CD14-positive monocyte (primary cell): ENCODE results near the gene TOB2. TPM values are rescaled to one million over a fixed set of nuclear protein-coding genes. Genes with fewer than 3 reads are reported as not detected.

Experiments
- DNase-seq, 3 donors: peaks; one replicate each; pipeline ENCODE4 v3.0.0-alpha.2; 2011 to 2022
- H2AFZ ChIP-seq: 2 replicates; pipeline ENCODE4 v1.6.0; 2012; ENCODE audit warnings: mild to moderate bottlenecking, low read depth, low read length, inconsistent platforms; ENCODE audit not compliant: insufficient read depth, poor library complexity, severe bottlenecking
- H3K27ac ChIP-seq, 2 donors: 1 replicate in 1 of 2; 2 replicates in 1 of 2; pipeline ENCODE4 v1.5.1; 2012 to 2013; ENCODE audit warnings: low read length in 2 of 2, control low read depth in 1 of 2, inconsistent platforms in 1 of 2, low read depth in 1 of 2, mild to moderate bottlenecking in 1 of 2
- H3K27me3 ChIP-seq, 2 donors: one replicate each; pipeline versions ENCODE4 v1.6.0 to v1.6.1; 2011 to 2013; ENCODE audit warnings: low read length in 2 of 2; ENCODE audit not compliant: control insufficient read depth in 2 of 2, insufficient read depth in 2 of 2
- H3K36me3 ChIP-seq, 2 donors: replicated peaks in 1 of 2; 1 replicate in 1 of 2; 2 replicates in 1 of 2; pipeline versions ENCODE4 v1.5.1 to v1.6.1; 2012 to 2013; ENCODE audit warnings: low read length in 2 of 2, control low read depth in 1 of 2, inconsistent platforms in 1 of 2, mild to moderate bottlenecking in 1 of 2; ENCODE audit not compliant: insufficient read depth in 2 of 2, control insufficient read depth in 1 of 2
- H3K4me1 ChIP-seq, 2 donors: 1 replicate in 1 of 2; 2 replicates in 1 of 2; pipeline versions ENCODE4 v1.5.1 to v1.6.1; 2012 to 2013; ENCODE audit warnings: low read length in 2 of 2, control low read depth in 1 of 2, inconsistent platforms in 1 of 2, mild to moderate bottlenecking in 1 of 2, moderate library complexity in 1 of 2; ENCODE audit not compliant: insufficient read depth in 2 of 2, control insufficient read depth in 1 of 2
- H3K4me2 ChIP-seq: replicated peaks from 2 replicates; pipeline ENCODE3; 2012; ENCODE audit warnings: low read length, moderate library complexity, mild to moderate bottlenecking; ENCODE audit not compliant: poor library complexity, severe bottlenecking; ENCODE audit errors: extremely low read depth
- H3K4me3 ChIP-seq, 3 experiments: fragments of 200-600 bp in 1 of 3; sonication (generic) in 1 of 3; replicated peaks in 1 of 3; 1 replicate in 2 of 3; 2 replicates in 1 of 3; pipeline ENCODE4 v1.5.1; 2011 to 2013; ENCODE audit warnings: low read length in 3 of 3, mild to moderate bottlenecking in 3 of 3, control low read depth in 2 of 3, low read depth in 2 of 3, inconsistent platforms in 1 of 3, moderate library complexity in 1 of 3
- H3K79me2 ChIP-seq: 2 replicates; pipeline ENCODE4 v1.6.0; 2012; ENCODE audit warnings: mild to moderate bottlenecking, control low read depth, inconsistent platforms, low read length, moderate library complexity; ENCODE audit not compliant: insufficient read depth
- H3K9ac ChIP-seq: 2 replicates; pipeline ENCODE4 v1.6.0; 2017; ENCODE audit warnings: low read length, mild to moderate bottlenecking; ENCODE audit not compliant: insufficient read depth, poor library complexity, severe bottlenecking
- H3K9me3 ChIP-seq, 2 donors: replicated peaks in 1 of 2; 1 replicate in 1 of 2; 2 replicates in 1 of 2; pipeline versions ENCODE4 v1.5.1 to v1.6.1; 2012 to 2013; ENCODE audit warnings: low read length in 2 of 2, control low read depth in 1 of 2; ENCODE audit not compliant: control insufficient read depth in 1 of 2, insufficient read depth in 1 of 2
- H4K20me1 ChIP-seq: 2 replicates; pipeline ENCODE4 v1.6.0; 2012; ENCODE audit warnings: mild to moderate bottlenecking, low read length, control low read depth, moderate library complexity; ENCODE audit not compliant: insufficient read depth
- H3K27ac Mint-ChIP-seq, 7 donors: one replicate each; pipeline ENCODE4 v1.8.0; 2020; ENCODE audit warnings: mild to moderate bottlenecking in 7 of 7, mixed read lengths in 7 of 7, moderate library complexity in 6 of 7, inconsistent platforms in 2 of 7
- H3K27me3 Mint-ChIP-seq, 3 donors: one replicate each; pipeline ENCODE4 v1.8.0; 2021 to 2022; ENCODE audit warnings: low read depth in 3 of 3, mild to moderate bottlenecking in 3 of 3, mixed read lengths in 3 of 3, moderate library complexity in 3 of 3, inconsistent platforms in 1 of 3
- H3K36me3 Mint-ChIP-seq, 2 donors: one replicate each; pipeline ENCODE4 v1.8.0; 2020; ENCODE audit warnings: mixed read lengths in 2 of 2, inconsistent platforms in 1 of 2, mild to moderate bottlenecking in 1 of 2
- H3K4me1 Mint-ChIP-seq: one replicate; pipeline ENCODE4 v1.8.0; 2020; ENCODE audit warnings: mild to moderate bottlenecking, mixed read lengths
- H3K4me3 Mint-ChIP-seq, 2 donors: one replicate each; pipeline ENCODE4 v1.8.0; 2020; ENCODE audit warnings: mild to moderate bottlenecking in 2 of 2, mixed read lengths in 2 of 2, moderate library complexity in 1 of 2
- H3K9me3 Mint-ChIP-seq, 7 donors: one replicate each; pipeline ENCODE4 v1.8.0; 2020 to 2022; ENCODE audit warnings: mixed read lengths in 7 of 7, mild to moderate bottlenecking in 6 of 7, moderate library complexity in 6 of 7, inconsistent platforms in 2 of 7
- CTCF ChIP-seq: fragments of 200-600 bp; IDR thresholded peaks from one replicate; pipeline ENCODE4 v1.8.0; 2022; ENCODE audit warnings: antibody characterized with exemption, mild to moderate bottlenecking
- WGBS: methylation state at CpG from one replicate; pipeline ENCODE4 v1.1.5; 2013; ENCODE audit warnings: missing lambda C conversion rate; ENCODE audit not compliant: insufficient coverage; 5-methylcytosine and 5-hydroxymethylcytosine counted together
- intact Hi-C, 2 donors: fragments of 100-400 bp; cut with micrococcal nuclease; formaldehyde crosslinking; loops; one replicate each; pipeline versions ENCODE4 v1.15.0 to v1.15.1; 2023
- polyA plus RNA-seq, 3 donors: library from polyadenylated mRNA; depleted of rRNA in 1 of 3; unstranded in 2 of 3; stranded (reverse) in 1 of 3; fragments of 300-500 nt in 2 of 3; fragments of >200 nt in 1 of 3; fragmentation: Illumina TruSeq in 2 of 3; gene quantifications; 1 replicate in 2 of 3; 2 replicates in 1 of 3; pipeline ENCODE4 v1.2.3, GENCODE V29; 2012 to 2021

The TOB2 gene
- polyA plus RNA-seq, 3 donors = 7.0 to 40.4 (median 11.5) TPM

- Mint-ChIP-seq H3K4me1 (peaks cover 14% of the 10 kb centered on the region), H3K9me3 (no peaks in the 10 kb centered on the region), H3K27ac (no peak overlapping the region), H3K27me3 (no peaks in the 10 kb centered on the region), H3K4me3 (no peak overlapping the region), H3K36me3 (peaks cover 28 to 41% of the 10 kb centered on the region in 2 donors)
- H3K4me1 ChIP-seq = peaks cover 0 to 3% of the 10 kb centered on the region in 2 donors
- intact Hi-C loops = no loop called here
- H3K36me3 ChIP-seq = peaks cover 0 to 28% of the 10 kb centered on the region in 2 donors
- no peak overlapping the region for H3K9ac ChIP-seq
- no peaks in the 10 kb centered on the region for H3K27me3 ChIP-seq
- H3K79me2 ChIP-seq = peaks cover 95% of the 10 kb centered on the region
- DNase-seq = no peak
- peaks cover 96% of the 10 kb centered on the region for H4K20me1 ChIP-seq
- no peaks in the 10 kb centered on the region for H3K9me3 ChIP-seq
- TF ChIP-seq CTCF = no peak
- H3K27ac ChIP-seq = no peak overlapping the region
- H3K4me3 ChIP-seq = no peak overlapping the region
- H2AFZ ChIP-seq = no peak overlapping the region
- H3K4me2 ChIP-seq = no peak overlapping the region
- 100% methylated on average over 2 of the region's 4 CpGs for WGBS
Measured at GRCh38 chr22:41488076-41488475, 41.5 kb upstream of the TOB2 start.

GRCh38 chr22:41487037-41487935 is 40.7 kb upstream of the TOB2 start:
- Histone ChIP-seq H3K9me3 (no peaks in the 10 kb centered on the region), H2AFZ (no peak overlapping the region), H3K79me2 (peaks cover 96% of the 10 kb centered on the region), H3K27ac (no peak overlapping the region), H3K4me3 (no peak overlapping the region), H3K36me3 (peaks cover 0 to 28% of the 10 kb centered on the region in 2 donors), H3K4me1 (peaks cover 5 to 7% of the 10 kb centered on the region in 2 donors), H4K20me1 (peaks cover 96% of the 10 kb centered on the region), H3K27me3 (no peaks in the 10 kb centered on the region), H3K9ac (no peak overlapping the region), H3K4me2 (no peak overlapping the region)
- no peak overlapping the region for H3K27ac Mint-ChIP-seq
- peaks cover 28 to 38% of the 10 kb centered on the region in 2 donors for H3K36me3 Mint-ChIP-seq
- H3K9me3 Mint-ChIP-seq = no peaks in the 10 kb centered on the region
- peaks cover 20% of the 10 kb centered on the region for H3K4me1 Mint-ChIP-seq
- DNase-seq = no peak
- intact Hi-C loops = no loop called here
- H3K4me3 Mint-ChIP-seq = no peak overlapping the region
- no peaks in the 10 kb centered on the region for H3K27me3 Mint-ChIP-seq
- 89% methylated on average over 7 of the region's 8 CpGs for WGBS
- TF ChIP-seq CTCF = no peak
